Lower leg skin (tissue), 4 donors: ENCODE data around the gene MKLN1. TPM values are rescaled to one million over a fixed set of nuclear protein-coding genes. Genes with fewer than 3 reads are reported as not detected.

ENCODE experiments used
- DNase-seq, 2 donors: peaks; one replicate each; pipeline ENCODE4 v3.0.0-alpha.2; 2019; ENCODE audit warnings: low spot score in 2 of 2
- H3K4me3 ChIP-seq: fragments of 200-600 bp; sonication (generic); 2 replicates; pipeline ENCODE4 v1.5.1; 2017; ENCODE audit warnings: mild to moderate bottlenecking, low read depth; ENCODE audit not compliant: poor library complexity, severe bottlenecking
- POLR2A ChIP-seq, 2 donors: fragments of 450-650 bp; IDR thresholded peaks; one replicate each; pipeline ENCODE4 v1.6.1; 2016 to 2017; ENCODE audit warnings: antibody characterized with exemption in 2 of 2, mild to moderate bottlenecking in 1 of 2, moderate library complexity in 1 of 2
- WGBS, 2 donors: methylation state at CpG; one replicate each; pipeline ENCODE4 v1.1.5; 2018; 5-methylcytosine and 5-hydroxymethylcytosine counted together
- intact Hi-C: fragments of 100-400 bp; cut with DNase I; formaldehyde crosslinking; loops from one replicate; pipeline ENCODE4 v1.15.0; 2023; ENCODE audit warnings: low total_unique reads
- total RNA-seq, 4 donors: library from RNA; depleted of rRNA; stranded (reverse); fragments of >200 nt; gene quantifications; one replicate each; pipeline ENCODE4 v1.1.0, GENCODE V29; 2016
- TF ChIP-seq, protein P1 (sequence below), 3 donors: fragments of 450-650 bp; IDR thresholded peaks; one replicate each; pipeline ENCODE4 v1.5.1; 2016; ENCODE audit warnings: antibody characterized with exemption in 3 of 3, mild to moderate bottlenecking in 3 of 3, moderate library complexity in 2 of 3

Gene MKLN1
- total RNA-seq, 4 donors from 2014 or later = 25.7 to 37.8 (median 31.3) TPM

GRCh38 chr7:131431289-131431688 lies 103.6 kb downstream of the MKLN1 start:
- H3K4me3 ChIP-seq = no peak overlapping the region
- DNase-seq = peak in 1 of 2 donors; percentile 28
- no peak for TF ChIP-seq POLR2A (IDR thresholded peaks at IDR 0.05)
- TF ChIP-seq, protein P1, sequence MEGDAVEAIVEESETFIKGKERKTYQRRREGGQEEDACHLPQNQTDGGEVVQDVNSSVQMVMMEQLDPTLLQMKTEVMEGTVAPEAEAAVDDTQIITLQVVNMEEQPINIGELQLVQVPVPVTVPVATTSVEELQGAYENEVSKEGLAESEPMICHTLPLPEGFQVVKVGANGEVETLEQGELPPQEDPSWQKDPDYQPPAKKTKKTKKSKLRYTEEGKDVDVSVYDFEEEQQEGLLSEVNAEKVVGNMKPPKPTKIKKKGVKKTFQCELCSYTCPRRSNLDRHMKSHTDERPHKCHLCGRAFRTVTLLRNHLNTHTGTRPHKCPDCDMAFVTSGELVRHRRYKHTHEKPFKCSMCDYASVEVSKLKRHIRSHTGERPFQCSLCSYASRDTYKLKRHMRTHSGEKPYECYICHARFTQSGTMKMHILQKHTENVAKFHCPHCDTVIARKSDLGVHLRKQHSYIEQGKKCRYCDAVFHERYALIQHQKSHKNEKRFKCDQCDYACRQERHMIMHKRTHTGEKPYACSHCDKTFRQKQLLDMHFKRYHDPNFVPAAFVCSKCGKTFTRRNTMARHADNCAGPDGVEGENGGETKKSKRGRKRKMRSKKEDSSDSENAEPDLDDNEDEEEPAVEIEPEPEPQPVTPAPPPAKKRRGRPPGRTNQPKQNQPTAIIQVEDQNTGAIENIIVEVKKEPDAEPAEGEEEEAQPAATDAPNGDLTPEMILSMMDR (IDR thresholded peaks at IDR 0.05) = no peak
- 39% methylated on average over 3 of the region's 3 CpGs for WGBS, 2 donors
- intact Hi-C loops = no loop called here

DNA sequence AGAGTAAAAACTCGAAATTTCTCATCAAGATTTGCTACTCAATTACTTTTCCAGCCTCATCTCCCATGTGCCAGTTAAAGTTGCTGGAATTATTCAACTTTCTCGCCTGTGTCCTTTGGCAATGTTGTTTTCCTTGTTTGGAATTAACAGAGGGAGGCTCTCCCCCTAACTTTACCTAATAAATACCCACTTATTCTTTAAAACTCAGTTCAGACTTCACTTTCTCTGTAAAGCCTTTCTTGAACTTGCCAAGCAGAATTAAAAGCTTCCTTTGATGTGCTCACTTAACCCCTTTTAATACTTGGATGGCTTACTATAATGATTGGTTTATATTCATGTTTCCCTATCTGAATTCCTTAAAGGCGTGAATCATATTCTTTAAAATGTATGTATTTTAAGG lies 104.1 kb downstream of the MKLN1 start:
- DNase-seq = no peak
- 77 to 81% methylated on average over 3 of the region's 3 CpGs for WGBS, 2 donors
- intact Hi-C loops = no loop called here
- TF ChIP-seq, protein P1 (IDR thresholded peaks at IDR 0.05) = no peak
- TF ChIP-seq POLR2A (IDR thresholded peaks at IDR 0.05) = no peak
- H3K4me3 ChIP-seq = no peak overlapping the region

DNA sequence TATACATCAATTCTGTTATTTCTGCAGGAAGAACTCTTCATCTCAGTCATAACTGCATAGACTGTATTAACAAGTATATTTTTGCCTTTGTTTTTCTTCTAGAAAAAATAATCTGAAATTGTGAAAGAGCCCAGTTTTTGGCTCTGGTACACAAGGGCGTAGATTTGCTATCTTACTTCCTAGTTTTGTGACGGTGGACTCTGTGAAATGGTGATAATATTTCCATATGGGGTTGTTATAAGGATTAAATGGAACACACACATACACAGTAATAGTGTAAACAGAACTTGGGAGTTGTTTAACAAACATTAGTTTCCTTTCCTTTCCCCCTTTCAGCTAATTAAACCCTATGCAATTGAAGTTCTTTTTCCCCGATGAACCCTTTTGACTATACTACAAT lies 108.7 kb downstream of the MKLN1 start:
- no peak for TF ChIP-seq POLR2A (IDR thresholded peaks at IDR 0.05)
- TF ChIP-seq, protein P1 (IDR thresholded peaks at IDR 0.05) = no peak
- intact Hi-C loops = no loop called here
- DNase-seq = no peak
- H3K4me3 ChIP-seq = no peak overlapping the region
- WGBS, 2 donors = 91 to 92% methylated on average over 3 of the region's 3 CpGs

DNA sequence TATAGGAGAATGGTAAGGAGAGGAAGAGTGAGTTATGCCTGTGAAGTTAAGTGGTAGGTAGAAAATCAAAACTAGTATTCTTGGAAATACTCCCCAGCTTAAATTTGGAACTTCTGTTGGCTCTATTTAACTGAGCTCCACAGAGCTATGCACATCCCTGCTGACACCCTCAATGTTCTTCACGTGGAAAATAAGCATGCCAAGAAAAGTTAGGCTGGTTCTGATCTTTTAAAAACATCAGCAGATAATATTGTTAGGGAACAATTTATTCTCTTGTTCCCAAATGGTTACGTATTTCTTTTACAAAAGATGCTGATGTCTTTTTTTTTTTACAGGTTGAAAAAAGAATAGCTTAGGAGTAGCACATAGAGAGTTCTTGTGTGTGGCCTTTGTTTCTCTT lies 111.3 kb downstream of the MKLN1 start:
- TF ChIP-seq, protein P1 (IDR thresholded peaks at IDR 0.05) = no peak
- no peak for TF ChIP-seq POLR2A (IDR thresholded peaks at IDR 0.05)
- WGBS, 2 donors = 66 to 69% methylated on average over 2 of the region's 2 CpGs
- no peak for DNase-seq
- intact Hi-C loops = no loop called here
- no peak overlapping the region for H3K4me3 ChIP-seq

DNA sequence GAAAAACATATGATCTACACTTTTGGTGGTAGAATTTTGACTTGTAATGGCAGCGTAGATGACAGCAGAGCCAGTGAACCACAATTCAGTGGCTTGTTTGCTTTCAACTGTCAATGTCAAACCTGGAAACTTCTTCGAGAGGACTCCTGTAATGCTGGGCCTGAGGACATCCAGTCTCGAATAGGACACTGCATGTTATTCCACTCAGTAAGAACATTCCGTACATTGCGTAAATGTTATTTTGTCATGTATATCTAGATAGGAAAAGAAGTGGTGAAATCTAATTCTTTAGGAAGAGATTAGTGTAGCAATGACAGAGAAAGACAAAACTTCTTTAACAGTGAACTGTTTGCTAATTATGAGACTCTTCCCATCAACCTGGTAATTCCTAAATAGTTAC lies 115.8 kb downstream of the MKLN1 start:
- WGBS, 2 donors = 96 to 97% methylated on average over 5 of the region's 5 CpGs
- H3K4me3 ChIP-seq = no peak overlapping the region
- no peak for DNase-seq
- intact Hi-C loops = no loop called here
- no peak for TF ChIP-seq POLR2A (IDR thresholded peaks at IDR 0.05)
- TF ChIP-seq, protein P1 (IDR thresholded peaks at IDR 0.05) = no peak

DNA sequence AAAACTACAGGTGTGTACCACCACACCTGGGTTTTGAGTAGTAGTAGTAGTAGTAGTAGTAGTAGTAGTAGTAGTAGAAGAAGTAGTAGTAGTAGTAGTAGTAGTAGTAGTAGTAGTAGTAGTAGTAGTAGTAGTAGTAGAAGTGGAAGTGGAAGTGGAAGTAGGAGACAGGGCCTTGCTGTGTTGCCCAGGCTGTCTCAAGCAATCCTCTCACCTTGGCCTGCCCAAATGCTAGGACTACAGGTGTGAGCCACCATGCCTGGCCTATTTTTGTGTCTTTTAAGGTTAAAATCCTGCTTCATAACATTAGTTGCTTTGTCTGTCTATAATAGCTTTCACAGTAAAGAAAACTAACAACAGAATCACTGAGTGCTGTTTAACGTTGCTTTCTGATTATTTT lies 117.0 kb downstream of the MKLN1 start:
- DNase-seq = no peak
- no peak for TF ChIP-seq POLR2A (IDR thresholded peaks at IDR 0.05)
- TF ChIP-seq, protein P1 (IDR thresholded peaks at IDR 0.05) = no peak
- WGBS, 2 donors = 95 to 98% methylated on average over 1 of the region's 1 CpG
- intact Hi-C loops = no loop called here
- no peak overlapping the region for H3K4me3 ChIP-seq
